Nucleus accumbens (tissue), 56 donors: ENCODE measurements around the gene ELOF1.
A peak's percentile ranks its signal among the peaks of the same experiment; 100 is the strongest.
"Not testable (repeated sequence)": the region's sequence is repeated elsewhere in the genome, so short reads cannot be mapped to it uniquely, and the experiment has no call there.

ENCODE experiments used
- DNase-seq, 56 donors: peaks; one replicate each; lab custom pipeline; 2025; lab: John Stamatoyannopoulos, UW

The ELOF1 gene

GRCh38 chr19:11573354-11573753, 14.3 kb upstream of the ELOF1 start:
- not testable (repeated sequence) for DNase-seq

- DNase-seq: peak in 1 of 56 donors; percentile 8
These were observed 11.0 kb upstream of the ELOF1 start for GRCh38 chr19:11570039-11570462.

- no peak for DNase-seq
These were observed 7.1 kb upstream of the ELOF1 start for GRCh38 chr19:11566164-11566563.

GRCh38 chr19:11565649-11565980, 6.6 kb upstream of the ELOF1 start:
- DNase-seq: not testable (repeated sequence)

GRCh38 chr19:11564082-11564807, 5.2 kb upstream of the ELOF1 start:
- not testable (repeated sequence) for DNase-seq

- no peak for DNase-seq
These were observed 4.5 kb upstream of the ELOF1 start for GRCh38 chr19:11563532-11563931.

- DNase-seq: peak in 22 of 56 donors; percentile 3 to 65 (median 26)
These were observed 1.5 kb upstream of the ELOF1 start for GRCh38 chr19:11560404-11561051.

- DNase-seq: no peak
These were observed 2.2 kb downstream of the ELOF1 start for GRCh38 chr19:11556634-11557420.

GRCh38 chr19:11555246-11555645, 3.8 kb downstream of the ELOF1 start:
- DNase-seq: peak in 8 of 56 donors; percentile 1 to 20 (median 3)

- no peak for DNase-seq
These were observed 4.9 kb downstream of the ELOF1 start for GRCh38 chr19:11554160-11554559.

- DNase-seq: no peak
These were observed 6.2 kb downstream of the ELOF1 start for GRCh38 chr19:11552666-11553372.

- DNase-seq: peak in 2 of 56 donors; percentile 2 to 5
These were observed 7.3 kb downstream of the ELOF1 start for GRCh38 chr19:11551603-11552235.

- no peak for DNase-seq
These were observed 8.8 kb downstream of the ELOF1 start for GRCh38 chr19:11550265-11550664.

- no peak for DNase-seq
These were observed 9.6 kb downstream of the ELOF1 start for GRCh38 chr19:11549386-11549953.

- no peak for DNase-seq
These were observed 10.9 kb downstream of the ELOF1 start for GRCh38 chr19:11547929-11548700.

GRCh38 chr19:11541238-11541637, 17.8 kb downstream of the ELOF1 start:
- DNase-seq: no peak

- no peak for DNase-seq
These were observed 18.4 kb downstream of the ELOF1 start for GRCh38 chr19:11540645-11541044.

- no peak for DNase-seq
These were observed 19.3 kb downstream of the ELOF1 start for GRCh38 chr19:11539495-11540365.
